ENCODE results near the gene SLC4A1.

DNA sequence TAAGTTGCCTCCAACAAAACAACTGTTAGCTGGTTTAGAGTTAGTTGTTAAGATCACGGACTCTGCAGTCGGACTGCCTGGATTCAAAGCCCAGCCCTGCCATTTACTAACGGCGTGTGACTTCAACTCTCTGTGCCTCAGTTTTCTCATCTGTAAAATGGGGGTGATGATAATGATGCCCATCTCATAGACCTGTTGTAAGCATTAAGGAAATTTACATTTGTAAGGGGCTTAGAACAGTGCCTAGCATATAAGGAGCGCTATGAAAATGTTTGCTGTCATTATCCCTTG, 825 bp downstream of the SLC4A1 start:
- TF ChIP-seq, protein P1, sequence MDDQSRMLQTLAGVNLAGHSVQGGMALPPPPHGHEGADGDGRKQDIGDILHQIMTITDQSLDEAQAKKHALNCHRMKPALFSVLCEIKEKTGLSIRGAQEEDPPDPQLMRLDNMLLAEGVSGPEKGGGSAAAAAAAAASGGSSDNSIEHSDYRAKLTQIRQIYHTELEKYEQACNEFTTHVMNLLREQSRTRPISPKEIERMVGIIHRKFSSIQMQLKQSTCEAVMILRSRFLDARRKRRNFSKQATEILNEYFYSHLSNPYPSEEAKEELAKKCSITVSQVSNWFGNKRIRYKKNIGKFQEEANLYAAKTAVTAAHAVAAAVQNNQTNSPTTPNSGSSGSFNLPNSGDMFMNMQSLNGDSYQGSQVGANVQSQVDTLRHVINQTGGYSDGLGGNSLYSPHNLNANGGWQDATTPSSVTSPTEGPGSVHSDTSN (IDR thresholded peaks at IDR 0.05) = no peak
- TF ChIP-seq, protein P2, sequence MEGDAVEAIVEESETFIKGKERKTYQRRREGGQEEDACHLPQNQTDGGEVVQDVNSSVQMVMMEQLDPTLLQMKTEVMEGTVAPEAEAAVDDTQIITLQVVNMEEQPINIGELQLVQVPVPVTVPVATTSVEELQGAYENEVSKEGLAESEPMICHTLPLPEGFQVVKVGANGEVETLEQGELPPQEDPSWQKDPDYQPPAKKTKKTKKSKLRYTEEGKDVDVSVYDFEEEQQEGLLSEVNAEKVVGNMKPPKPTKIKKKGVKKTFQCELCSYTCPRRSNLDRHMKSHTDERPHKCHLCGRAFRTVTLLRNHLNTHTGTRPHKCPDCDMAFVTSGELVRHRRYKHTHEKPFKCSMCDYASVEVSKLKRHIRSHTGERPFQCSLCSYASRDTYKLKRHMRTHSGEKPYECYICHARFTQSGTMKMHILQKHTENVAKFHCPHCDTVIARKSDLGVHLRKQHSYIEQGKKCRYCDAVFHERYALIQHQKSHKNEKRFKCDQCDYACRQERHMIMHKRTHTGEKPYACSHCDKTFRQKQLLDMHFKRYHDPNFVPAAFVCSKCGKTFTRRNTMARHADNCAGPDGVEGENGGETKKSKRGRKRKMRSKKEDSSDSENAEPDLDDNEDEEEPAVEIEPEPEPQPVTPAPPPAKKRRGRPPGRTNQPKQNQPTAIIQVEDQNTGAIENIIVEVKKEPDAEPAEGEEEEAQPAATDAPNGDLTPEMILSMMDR (IDR thresholded peaks at IDR 0.05) = no peak
- TF ChIP-seq POLR2A (IDR thresholded peaks at IDR 0.05; ENCODE audit: low read length) = no peak
- TF ChIP-seq GATA3 (IDR thresholded peaks at IDR 0.05; ENCODE audit: borderline replicate concordance) = no peak
- TF ChIP-seq EP300 (IDR thresholded peaks at IDR 0.05) = no peak
- TF ChIP-seq, protein P3, sequence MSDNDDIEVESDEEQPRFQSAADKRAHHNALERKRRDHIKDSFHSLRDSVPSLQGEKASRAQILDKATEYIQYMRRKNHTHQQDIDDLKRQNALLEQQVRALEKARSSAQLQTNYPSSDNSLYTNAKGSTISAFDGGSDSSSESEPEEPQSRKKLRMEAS (IDR thresholded peaks at IDR 0.05) = no peak
- TF ChIP-seq NFE2L2 (conservative IDR thresholded peaks at IDR 0.05; ENCODE audit: low read length) = no peak
- no peak for TF ChIP-seq FOSL2 (IDR thresholded peaks at IDR 0.05)
- TF ChIP-seq FOSL2 (CRISPR knock-in tag; IDR thresholded peaks at IDR 0.05) = no peak
- no peak for TF ChIP-seq RAD21 (conservative IDR thresholded peaks at IDR 0.05 in 1 of 2, IDR thresholded peaks at IDR 0.05 in 1 of 2)
- TF ChIP-seq SMC3 (IDR thresholded peaks at IDR 0.05) = no peak
- TF ChIP-seq, protein P4, sequence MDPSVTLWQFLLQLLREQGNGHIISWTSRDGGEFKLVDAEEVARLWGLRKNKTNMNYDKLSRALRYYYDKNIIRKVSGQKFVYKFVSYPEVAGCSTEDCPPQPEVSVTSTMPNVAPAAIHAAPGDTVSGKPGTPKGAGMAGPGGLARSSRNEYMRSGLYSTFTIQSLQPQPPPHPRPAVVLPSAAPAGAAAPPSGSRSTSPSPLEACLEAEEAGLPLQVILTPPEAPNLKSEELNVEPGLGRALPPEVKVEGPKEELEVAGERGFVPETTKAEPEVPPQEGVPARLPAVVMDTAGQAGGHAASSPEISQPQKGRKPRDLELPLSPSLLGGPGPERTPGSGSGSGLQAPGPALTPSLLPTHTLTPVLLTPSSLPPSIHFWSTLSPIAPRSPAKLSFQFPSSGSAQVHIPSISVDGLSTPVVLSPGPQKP (IDR thresholded peaks at IDR 0.05; ENCODE audit: low read depth, low read length) = no peak
- TF ChIP-seq ZFP36 (IDR thresholded peaks at IDR 0.05; ENCODE audit: borderline replicate concordance, partially characterized antibody) = no peak
- TF ChIP-seq, protein P5, sequence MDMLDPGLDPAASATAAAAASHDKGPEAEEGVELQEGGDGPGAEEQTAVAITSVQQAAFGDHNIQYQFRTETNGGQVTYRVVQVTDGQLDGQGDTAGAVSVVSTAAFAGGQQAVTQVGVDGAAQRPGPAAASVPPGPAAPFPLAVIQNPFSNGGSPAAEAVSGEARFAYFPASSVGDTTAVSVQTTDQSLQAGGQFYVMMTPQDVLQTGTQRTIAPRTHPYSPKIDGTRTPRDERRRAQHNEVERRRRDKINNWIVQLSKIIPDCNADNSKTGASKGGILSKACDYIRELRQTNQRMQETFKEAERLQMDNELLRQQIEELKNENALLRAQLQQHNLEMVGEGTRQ (IDR thresholded peaks at IDR 0.05) = no peak
